Stimulated activated naive CD4-positive, alpha-beta T cell (primary cell): ENCODE data around the gene C20orf202.
A peak's percentile ranks its signal among the peaks of the same experiment; 100 is the strongest.

Source experiments
- DNase-seq, 6 experiments: peaks; one replicate each; lab custom pipeline; 2025; lab: John Stamatoyannopoulos, UW

Gene C20orf202

GRCh38 chr20:1184638-1185315, 18.5 kb upstream of the C20orf202 start, which contains the start of gene TMEM74B:
Gene TMEM74B (minus strand): TSS chr20:1184981. CDS start chr20:1183801, 1,180 bp downstream.
- no peak for DNase-seq

GRCh38 chr20:1185316-1185741, 17.9 kb upstream of the C20orf202 start:
- DNase-seq, result no peak

- peak in 5 of 6 experiments; percentile 9 to 33 (median 19) for DNase-seq
These were observed 17.4 kb upstream of the C20orf202 start for GRCh38 chr20:1185790-1186334.

GRCh38 chr20:1186367-1186991, 16.8 kb upstream of the C20orf202 start:
- no peak for DNase-seq

GRCh38 chr20:1187605-1188171, 15.6 kb upstream of the C20orf202 start:
- DNase-seq, result no peak

- DNase-seq, result no peak
These were observed 14.9 kb upstream of the C20orf202 start for GRCh38 chr20:1188347-1188746.

- DNase-seq, result no peak
These were observed 13.4 kb upstream of the C20orf202 start for GRCh38 chr20:1189827-1190226.

- no peak for DNase-seq
These were observed 12.4 kb upstream of the C20orf202 start for GRCh38 chr20:1190847-1191246.

GRCh38 chr20:1191299-1191698, 12.0 kb upstream of the C20orf202 start:
- DNase-seq, result no peak

- DNase-seq, result no peak
These were observed 8.0 kb upstream of the C20orf202 start for GRCh38 chr20:1195226-1195625.

GRCh38 chr20:1196634-1197033, 6.6 kb upstream of the C20orf202 start:
- no peak for DNase-seq

GRCh38 chr20:1197801-1198200, 5.5 kb upstream of the C20orf202 start:
- no peak for DNase-seq

GRCh38 chr20:1198751-1199150, 4.5 kb upstream of the C20orf202 start:
- DNase-seq, result no peak

- no peak for DNase-seq
These were observed 3.9 kb upstream of the C20orf202 start for GRCh38 chr20:1199212-1199873.

GRCh38 chr20:1199964-1200363, 3.3 kb upstream of the C20orf202 start:
- DNase-seq, result no peak

- DNase-seq, result no peak
These were observed 376 bp downstream of the C20orf202 start for GRCh38 chr20:1203630-1204029.

GRCh38 chr20:1204113-1204512, 859 bp downstream of the C20orf202 start:
- DNase-seq, result no peak

- no peak for DNase-seq
These were observed 1.3 kb downstream of the C20orf202 start for GRCh38 chr20:1204576-1204975.

GRCh38 chr20:1205802-1206201, 2.5 kb downstream of the C20orf202 start:
- no peak for DNase-seq

- no peak for DNase-seq
These were observed 3.3 kb downstream of the C20orf202 start for GRCh38 chr20:1206366-1207148.

- DNase-seq, result no peak
These were observed 4.1 kb downstream of the C20orf202 start for GRCh38 chr20:1207293-1207878.
